Muscle layer of duodenum (tissue), 2 donors: ENCODE measurements around the gene OTOP2.

Source experiments
- H3K27ac ChIP-seq: one replicate; pipeline ENCODE4 v1.7.0; 2013; ENCODE audit warnings: mild to moderate bottlenecking, low read length
- H3K27me3 ChIP-seq: one replicate; pipeline ENCODE4 v1.7.0; 2013; ENCODE audit warnings: low read depth, mild to moderate bottlenecking, control low read depth, low read length
- H3K36me3 ChIP-seq, 2 donors: one replicate each; pipeline ENCODE4 v1.7.0; 2013; ENCODE audit warnings: low read length in 2 of 2, control low read depth in 1 of 2, mild to moderate bottlenecking in 1 of 2; ENCODE audit not compliant: insufficient read depth in 2 of 2, control insufficient read depth in 1 of 2
- H3K4me1 ChIP-seq, 2 donors: one replicate each; pipeline ENCODE4 v1.7.0; 2013; ENCODE audit warnings: low read length in 2 of 2, mild to moderate bottlenecking in 2 of 2, control low read depth in 1 of 2, moderate library complexity in 1 of 2; ENCODE audit not compliant: insufficient read depth in 2 of 2, control insufficient read depth in 1 of 2
- H3K4me3 ChIP-seq, 2 donors: one replicate each; pipeline ENCODE4 v1.7.0; 2013; ENCODE audit warnings: low read length in 2 of 2, low read depth in 1 of 2, mild to moderate bottlenecking in 1 of 2
- H3K9me3 ChIP-seq, 2 donors: one replicate each; pipeline ENCODE4 v1.7.0; 2013; ENCODE audit warnings: low read length in 2 of 2, control low read depth in 1 of 2, mild to moderate bottlenecking in 1 of 2; ENCODE audit not compliant: control insufficient read depth in 1 of 2
- donor health status: healthy.

The OTOP2 gene

GRCh38 chr17:74920306-74920620, 3.8 kb upstream of the OTOP2 start:
- Histone ChIP-seq H3K36me3 (no peaks in the 10 kb centered on the region), H3K4me1 (peaks cover 0 to 24% of the 10 kb centered on the region in 2 donors), H3K27me3 (peaks cover 29% of the 10 kb centered on the region), H3K27ac (no peak overlapping the region), H3K4me3 (no peak overlapping the region), H3K9me3 (no peaks in the 10 kb centered on the region)

GRCh38 chr17:74920642-74921025, 3.4 kb upstream of the OTOP2 start:
- no peaks in the 10 kb centered on the region for H3K36me3 ChIP-seq
- H3K27me3 ChIP-seq = peaks cover 32% of the 10 kb centered on the region
- no peak overlapping the region for H3K27ac ChIP-seq
- no peaks in the 10 kb centered on the region for H3K9me3 ChIP-seq
- H3K4me1 ChIP-seq = peaks cover 0 to 24% of the 10 kb centered on the region in 2 donors
- H3K4me3 ChIP-seq = no peak overlapping the region

GRCh38 chr17:74921026-74921681, 2.9 kb upstream of the OTOP2 start:
- H3K9me3 ChIP-seq = no peaks in the 10 kb centered on the region
- no peaks in the 10 kb centered on the region for H3K36me3 ChIP-seq
- peaks cover 37% of the 10 kb centered on the region for H3K27me3 ChIP-seq
- H3K4me3 ChIP-seq = no peak overlapping the region
- H3K27ac ChIP-seq = no peak overlapping the region
- H3K4me1 ChIP-seq = peaks cover 0 to 24% of the 10 kb centered on the region in 2 donors

- H3K9me3 ChIP-seq = no peaks in the 10 kb centered on the region
- H3K27me3 ChIP-seq = peaks cover 39% of the 10 kb centered on the region
- peaks cover 0 to 24% of the 10 kb centered on the region in 2 donors for H3K4me1 ChIP-seq
- H3K4me3 ChIP-seq = no peak overlapping the region
- no peaks in the 10 kb centered on the region for H3K36me3 ChIP-seq
- H3K27ac ChIP-seq = no peak overlapping the region
Observed at GRCh38 chr17:74921769-74922168, 2.3 kb upstream of the OTOP2 start.

- Histone ChIP-seq H3K4me1 (peaks cover 0 to 24% of the 10 kb centered on the region in 2 donors), H3K4me3 (no peak overlapping the region), H3K27ac (no peak overlapping the region), H3K27me3 (peaks cover 42% of the 10 kb centered on the region), H3K9me3 (no peaks in the 10 kb centered on the region), H3K36me3 (no peaks in the 10 kb centered on the region)
Observed at GRCh38 chr17:74922172-74922571, 1.9 kb upstream of the OTOP2 start.

- Histone ChIP-seq H3K27ac (no peak within 1 kb of the TSS), H3K4me3 (peak within 1 kb of the TSS in 1 of 2 donors; percentile 46), H3K36me3 (no peaks in the 10 kb centered on the region), H3K9me3 (no peaks in the 10 kb centered on the region), H3K4me1 (peaks cover 0 to 24% of the 10 kb centered on the region in 2 donors), H3K27me3 (peaks cover 45% of the 10 kb centered on the region)
Observed at GRCh38 chr17:74922694-74923537, 1.2 kb upstream of the OTOP2 start, which contains the start of gene USH1G. Gene USH1G, minus strand, starts transcription at chr17:74923255. Its CDS starts 182 bp downstream, at chr17:74923073.

GRCh38 chr17:74923538-74924249, 379 bp upstream of the OTOP2 start:
- Histone ChIP-seq H3K4me3 (peak overlapping the region in 1 of 2 donors; percentile 46), H3K36me3 (no peaks in the 10 kb centered on the region), H3K4me1 (peaks cover 0 to 24% of the 10 kb centered on the region in 2 donors), H3K27ac (no peak overlapping the region), H3K9me3 (no peaks in the 10 kb centered on the region), H3K27me3 (peaks cover 45% of the 10 kb centered on the region)

- Histone ChIP-seq H3K9me3 (no peaks in the 10 kb centered on the region), H3K4me3 (no peak overlapping the region), H3K36me3 (no peaks in the 10 kb centered on the region), H3K27ac (no peak overlapping the region), H3K27me3 (peaks cover 45% of the 10 kb centered on the region), H3K4me1 (peaks cover 0 to 24% of the 10 kb centered on the region in 2 donors)
Observed at GRCh38 chr17:74925242-74925641, 1.2 kb downstream of the OTOP2 start.

- H3K4me1 ChIP-seq = peaks cover 0 to 10% of the 10 kb centered on the region in 2 donors
- no peaks in the 10 kb centered on the region for H3K9me3 ChIP-seq
- H3K4me3 ChIP-seq = no peak overlapping the region
- H3K36me3 ChIP-seq = no peaks in the 10 kb centered on the region
- no peak overlapping the region for H3K27ac ChIP-seq
- H3K27me3 ChIP-seq = peaks cover 42% of the 10 kb centered on the region
Observed at GRCh38 chr17:74928786-74929185, 4.7 kb downstream of the OTOP2 start.

- Histone ChIP-seq H3K4me3 (no peak overlapping the region), H3K27me3 (peaks cover 33% of the 10 kb centered on the region), H3K27ac (no peak overlapping the region), H3K4me1 (peaks cover 0 to 3% of the 10 kb centered on the region in 2 donors), H3K36me3 (no peaks in the 10 kb centered on the region), H3K9me3 (no peaks in the 10 kb centered on the region)
Observed at GRCh38 chr17:74930535-74931036, 6.5 kb downstream of the OTOP2 start.

- H3K36me3 ChIP-seq = no peaks in the 10 kb centered on the region
- H3K9me3 ChIP-seq = no peaks in the 10 kb centered on the region
- H3K27ac ChIP-seq = no peak overlapping the region
- H3K27me3 ChIP-seq = peaks cover 40% of the 10 kb centered on the region
- H3K4me1 ChIP-seq = peaks cover 0 to 11% of the 10 kb centered on the region in 2 donors
- no peak overlapping the region for H3K4me3 ChIP-seq
Observed at GRCh38 chr17:74935048-74935447, 11.0 kb downstream of the OTOP2 start.
